H9 (cell line): Measurements from ENCODE around the gene CUBN. TPM values are rescaled to one million over a fixed set of nuclear protein-coding genes. Genes with fewer than 3 reads are reported as not detected.

Experiments
- DNase-seq: peaks from one replicate; pipeline ENCODE4 v3.0.0-alpha.2; 2017
- H2AFZ ChIP-seq: one replicate; pipeline ENCODE4 v1.6.1; 2013; ENCODE audit warnings: mild to moderate bottlenecking, low read length, control low read depth, moderate library complexity
- H2AK5ac ChIP-seq: 2 replicates; pipeline ENCODE4 v1.6.1; 2013; ENCODE audit warnings: low read length, control low read depth, mixed read lengths; ENCODE audit not compliant: insufficient read length
- H2BK120ac ChIP-seq: one replicate; pipeline ENCODE4 v1.6.1; 2013; ENCODE audit warnings: low read depth, mild to moderate bottlenecking, low read length, control low read depth, inconsistent platforms; ENCODE audit not compliant: poor library complexity, severe bottlenecking
- H2BK12ac ChIP-seq: 2 replicates; pipeline ENCODE4 v1.6.1; 2013; ENCODE audit warnings: low read length, control low read depth, mixed read lengths, low read depth; ENCODE audit not compliant: insufficient read length
- H2BK15ac ChIP-seq: 2 replicates; pipeline ENCODE4 v1.6.1; 2013; ENCODE audit warnings: low read depth, low read length, control low read depth
- H2BK20ac ChIP-seq: one replicate; pipeline ENCODE4 v1.6.1; 2013; ENCODE audit warnings: low read depth, mild to moderate bottlenecking, low read length, control low read depth, inconsistent platforms; ENCODE audit not compliant: poor library complexity, severe bottlenecking
- H2BK5ac ChIP-seq: 2 replicates; pipeline ENCODE4 v1.6.1; 2013; ENCODE audit warnings: low read length, control low read depth, mixed read lengths; ENCODE audit not compliant: insufficient read length
- H3K14ac ChIP-seq: 2 replicates; pipeline ENCODE4 v1.6.1; 2013; ENCODE audit warnings: low read length, control low read depth; ENCODE audit not compliant: insufficient read depth
- H3K18ac ChIP-seq: 2 replicates; pipeline ENCODE4 v1.6.1; 2013; ENCODE audit warnings: low read depth, mild to moderate bottlenecking, mixed read lengths, low read length, control low read depth; ENCODE audit not compliant: insufficient read length
- H3K23ac ChIP-seq: 2 replicates; pipeline ENCODE4 v1.6.1; 2013; ENCODE audit warnings: low read length, control low read depth, mixed read lengths, low read depth; ENCODE audit not compliant: insufficient read length
- H3K23me2 ChIP-seq: 2 replicates; pipeline ENCODE4 v1.6.1; 2013; ENCODE audit warnings: low read depth, mild to moderate bottlenecking, mixed read lengths, low read length, control low read depth; ENCODE audit not compliant: insufficient read length, poor library complexity, severe bottlenecking
- H3K27ac ChIP-seq: 2 replicates; pipeline ENCODE4 v1.5.1; 2013; ENCODE audit warnings: low read length, control low read depth, mixed read lengths, low read depth; ENCODE audit not compliant: insufficient read length
- H3K27me3 ChIP-seq: 2 replicates; pipeline ENCODE4 v1.6.1; 2013; ENCODE audit warnings: low read length, control low read depth, inconsistent platforms; ENCODE audit not compliant: insufficient read depth
- H3K4ac ChIP-seq: 2 replicates; pipeline ENCODE4 v1.6.1; 2013; ENCODE audit warnings: low read depth, mild to moderate bottlenecking, control low read depth, inconsistent platforms, low read length, moderate library complexity
- H3K4me1 ChIP-seq: 2 replicates; pipeline ENCODE4 v1.6.1; 2013; ENCODE audit warnings: low read length, control low read depth, inconsistent platforms; ENCODE audit not compliant: insufficient read depth
- H3K4me2 ChIP-seq: 2 replicates; pipeline ENCODE4 v1.6.1; 2013; ENCODE audit warnings: low read length, control low read depth, mixed read lengths; ENCODE audit not compliant: insufficient read length, insufficient read depth
- H3K56ac ChIP-seq: 2 replicates; pipeline ENCODE4 v1.6.1; 2013; ENCODE audit warnings: low read depth, mild to moderate bottlenecking, mixed read lengths, low read length, control low read depth; ENCODE audit not compliant: insufficient read length
- H3K79me1 ChIP-seq: 2 replicates; pipeline ENCODE4 v1.6.1; 2013; ENCODE audit warnings: low read depth, mild to moderate bottlenecking, moderate library complexity, low read length, control low read depth, inconsistent platforms; ENCODE audit not compliant: insufficient read depth, poor library complexity, severe bottlenecking
- H3K79me2 ChIP-seq: 2 replicates; pipeline ENCODE4 v1.6.1; 2013; ENCODE audit warnings: low read length, control low read depth, inconsistent platforms; ENCODE audit not compliant: insufficient read depth
- H3K9ac ChIP-seq: 2 replicates; pipeline ENCODE4 v1.6.1; 2013; ENCODE audit warnings: low read length, control low read depth, mixed read lengths; ENCODE audit not compliant: insufficient read length; ENCODE audit errors: extremely low read depth
- H3K9me3 ChIP-seq: one replicate; pipeline ENCODE4 v1.6.1; 2013; ENCODE audit warnings: low read depth, low read length, inconsistent platforms; ENCODE audit not compliant: control insufficient read depth
- H3T11ph ChIP-seq: one replicate; pipeline ENCODE4 v1.6.1; 2013; ENCODE audit warnings: mild to moderate bottlenecking, low read length, control low read depth, inconsistent platforms
- H4K20me1 ChIP-seq: one replicate; pipeline ENCODE4 v1.6.1; 2013; ENCODE audit not compliant: control insufficient read depth, insufficient read length, insufficient read depth
- H4K5ac ChIP-seq: 2 replicates; pipeline ENCODE4 v1.6.1; 2013; ENCODE audit warnings: low read depth, mild to moderate bottlenecking, mixed read lengths, low read length, control low read depth; ENCODE audit not compliant: insufficient read length
- H4K8ac ChIP-seq: replicated peaks from 2 replicates; pipeline ENCODE4 v1.6.1; 2013; ENCODE audit warnings: low read length, control low read depth, mixed read lengths, low read depth; ENCODE audit not compliant: insufficient read length
- H4K91ac ChIP-seq: 2 replicates; pipeline ENCODE4 v1.6.1; 2013; ENCODE audit warnings: low read depth, mild to moderate bottlenecking, moderate library complexity, mixed read lengths, low read length, control low read depth; ENCODE audit not compliant: insufficient read length
- H3K27ac Mint-ChIP-seq, 3 experiments: 2 replicates in 2 of 3; 3 replicates in 1 of 3; pipeline ENCODE4 v1.8.0; 2020 to 2021; ENCODE audit warnings: mixed read lengths in 3 of 3, mild to moderate bottlenecking in 1 of 3, moderate library complexity in 1 of 3
- H3K27me3 Mint-ChIP-seq: 2 replicates; pipeline ENCODE4 v1.8.0; 2021; ENCODE audit warnings: low read depth, mild to moderate bottlenecking, moderate library complexity, mixed read lengths
- H3K36me3 Mint-ChIP-seq, 3 experiments: 2 replicates in 2 of 3; 3 replicates in 1 of 3; pipeline ENCODE4 v1.8.0; 2020 to 2021; ENCODE audit warnings: low read depth in 3 of 3, mixed read lengths in 3 of 3; ENCODE audit not compliant: insufficient read depth in 1 of 3
- H3K4me1 Mint-ChIP-seq, 2 experiments: 2 replicates each; pipeline ENCODE4 v1.8.0; 2020; ENCODE audit warnings: mixed read lengths in 2 of 2
- H3K4me3 Mint-ChIP-seq, 2 experiments: 2 replicates in 1 of 2; 3 replicates in 1 of 2; pipeline ENCODE4 v1.8.0; 2020 to 2021; ENCODE audit warnings: mild to moderate bottlenecking in 2 of 2, mixed read lengths in 2 of 2, moderate library complexity in 1 of 2
- H3K9me3 Mint-ChIP-seq, 2 experiments: 2 replicates in 1 of 2; 3 replicates in 1 of 2; pipeline ENCODE4 v1.8.0; 2020; ENCODE audit warnings: mild to moderate bottlenecking in 2 of 2, mixed read lengths in 2 of 2, moderate library complexity in 1 of 2
- WGBS: extraction: QIAGEN DNeasy Blood & Tissue Kit; methylation state at CpG from one replicate; pipeline ENCODE4 v1.1.7; 2013; ENCODE audit warnings: missing lambda C conversion rate, low lambda C conversion rate, mixed read lengths; ENCODE audit not compliant: insufficient read length; ENCODE audit errors: extremely low coverage; 5-methylcytosine and 5-hydroxymethylcytosine counted together
- total RNA-seq: library from RNA; stranded (reverse); gene quantifications from 2 replicates; pipeline ENCODE4 v1.2.1, GENCODE V29; 2021
- TF ChIP-seq, protein P1 (sequence below): fragments of 200-600 bp; sonication (generic); conservative IDR thresholded peaks from 3 replicates; pipeline ENCODE4 v1.8.0; 2021; ENCODE audit warnings: antibody characterized with exemption, mild to moderate bottlenecking

The CUBN gene
- total RNA-seq, 1 experiment from 2014 or later, result 0.26 TPM

GRCh38 chr10:17053513-17053912 is 76.1 kb downstream of the CUBN start:
- DNase-seq, result no peak
- Mint-ChIP-seq H3K4me1 (peaks cover 0 to 5% of the 10 kb centered on the region in 2 experiments; a peak in 1 of 4 replicates), H3K9me3 (peaks cover 14 to 17% of the 10 kb centered on the region in 2 experiments), H3K36me3 (peaks cover 9 to 26% (median 10%) of the 10 kb centered on the region in 3 experiments), H3K27me3 (no peaks in the 10 kb centered on the region), H3K27ac (no peak overlapping the region), H3K4me3 (no peak overlapping the region)
- no peak overlapping the region for H2AK5ac ChIP-seq
- H2AFZ ChIP-seq, result no peak overlapping the region
- no peaks in the 10 kb centered on the region for H3K23me2 ChIP-seq
- no peak overlapping the region for H2BK20ac ChIP-seq
- no peaks in the 10 kb centered on the region for H3K79me2 ChIP-seq
- H3K4me2 ChIP-seq, result no peak overlapping the region
- no peaks in the 10 kb centered on the region for H3K4me1 ChIP-seq
- no peak overlapping the region for H2BK12ac ChIP-seq
- H3K27me3 ChIP-seq, result no peaks in the 10 kb centered on the region
- no peak overlapping the region for H4K8ac ChIP-seq
- H3K9me3 ChIP-seq, result no peaks in the 10 kb centered on the region
- no peak overlapping the region for H2BK120ac ChIP-seq
- no peak overlapping the region for H2BK15ac ChIP-seq
- no peak overlapping the region for H2BK5ac ChIP-seq
- no peak overlapping the region for H3K23ac ChIP-seq
- H3K56ac ChIP-seq, result no peak overlapping the region
- no peak overlapping the region for H3T11ph ChIP-seq
- H3K79me1 ChIP-seq, result no peaks in the 10 kb centered on the region
- H4K20me1 ChIP-seq, result no peaks in the 10 kb centered on the region
- TF ChIP-seq, protein P1, sequence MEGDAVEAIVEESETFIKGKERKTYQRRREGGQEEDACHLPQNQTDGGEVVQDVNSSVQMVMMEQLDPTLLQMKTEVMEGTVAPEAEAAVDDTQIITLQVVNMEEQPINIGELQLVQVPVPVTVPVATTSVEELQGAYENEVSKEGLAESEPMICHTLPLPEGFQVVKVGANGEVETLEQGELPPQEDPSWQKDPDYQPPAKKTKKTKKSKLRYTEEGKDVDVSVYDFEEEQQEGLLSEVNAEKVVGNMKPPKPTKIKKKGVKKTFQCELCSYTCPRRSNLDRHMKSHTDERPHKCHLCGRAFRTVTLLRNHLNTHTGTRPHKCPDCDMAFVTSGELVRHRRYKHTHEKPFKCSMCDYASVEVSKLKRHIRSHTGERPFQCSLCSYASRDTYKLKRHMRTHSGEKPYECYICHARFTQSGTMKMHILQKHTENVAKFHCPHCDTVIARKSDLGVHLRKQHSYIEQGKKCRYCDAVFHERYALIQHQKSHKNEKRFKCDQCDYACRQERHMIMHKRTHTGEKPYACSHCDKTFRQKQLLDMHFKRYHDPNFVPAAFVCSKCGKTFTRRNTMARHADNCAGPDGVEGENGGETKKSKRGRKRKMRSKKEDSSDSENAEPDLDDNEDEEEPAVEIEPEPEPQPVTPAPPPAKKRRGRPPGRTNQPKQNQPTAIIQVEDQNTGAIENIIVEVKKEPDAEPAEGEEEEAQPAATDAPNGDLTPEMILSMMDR, result no peak
- H4K5ac ChIP-seq, result no peak overlapping the region
- H3K9ac ChIP-seq, result no peak overlapping the region
- no peak overlapping the region for H4K91ac ChIP-seq
- H3K14ac ChIP-seq, result no peak overlapping the region
- no CpG with 5 or more reads among the region's 3 CpGs for WGBS
- no peak overlapping the region for H3K4ac ChIP-seq
- no peak overlapping the region for H3K27ac ChIP-seq
- H3K18ac ChIP-seq, result no peak overlapping the region
